Measurements from ENCODE around the gene SMIM35.

Gene SMIM35

DNA sequence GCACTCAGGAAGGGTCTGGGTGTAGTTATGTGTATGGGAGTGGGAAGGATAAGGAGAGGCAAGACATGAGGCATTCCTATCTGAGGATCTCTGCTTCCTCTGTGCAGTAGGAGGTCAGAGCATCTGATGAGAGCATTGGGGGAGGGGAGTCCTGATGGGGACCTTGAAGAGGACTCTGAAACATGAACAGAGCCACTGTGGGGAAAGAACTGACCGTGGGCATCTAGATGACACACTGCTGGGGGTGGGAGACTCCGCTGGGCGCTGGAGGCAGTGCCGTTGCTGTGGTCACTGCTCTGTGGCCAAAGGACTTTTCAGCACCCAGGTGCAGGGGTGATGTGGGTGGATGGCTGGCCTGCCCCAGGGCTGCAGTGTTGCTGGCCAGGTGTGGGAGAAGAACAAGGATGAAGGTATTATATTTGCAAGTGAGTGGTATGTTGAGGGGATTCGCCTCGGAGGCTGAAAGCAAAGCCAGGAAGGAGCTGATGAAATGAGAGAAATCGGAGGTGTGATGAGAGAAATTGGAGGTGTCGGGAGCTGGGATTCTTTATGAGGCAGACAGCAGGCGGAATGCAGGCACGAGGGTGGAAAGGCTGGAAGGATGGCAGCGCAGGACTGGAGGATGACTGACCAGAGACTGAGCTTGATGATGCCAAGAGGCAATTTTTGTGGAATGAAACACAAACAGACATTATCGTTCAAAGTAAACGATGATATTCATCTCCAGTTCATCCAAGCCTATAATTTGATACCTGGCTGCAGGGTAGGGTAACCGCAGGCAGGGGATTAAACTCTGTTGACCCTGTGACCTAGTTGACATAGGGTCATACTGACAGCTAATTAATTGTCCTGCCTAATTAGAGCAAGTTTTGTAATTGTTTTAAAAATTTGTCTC is 29.3 kb downstream of the SMIM35 start:
- no peak for DNase-seq (ENCODE audit: low spot score)

DNA sequence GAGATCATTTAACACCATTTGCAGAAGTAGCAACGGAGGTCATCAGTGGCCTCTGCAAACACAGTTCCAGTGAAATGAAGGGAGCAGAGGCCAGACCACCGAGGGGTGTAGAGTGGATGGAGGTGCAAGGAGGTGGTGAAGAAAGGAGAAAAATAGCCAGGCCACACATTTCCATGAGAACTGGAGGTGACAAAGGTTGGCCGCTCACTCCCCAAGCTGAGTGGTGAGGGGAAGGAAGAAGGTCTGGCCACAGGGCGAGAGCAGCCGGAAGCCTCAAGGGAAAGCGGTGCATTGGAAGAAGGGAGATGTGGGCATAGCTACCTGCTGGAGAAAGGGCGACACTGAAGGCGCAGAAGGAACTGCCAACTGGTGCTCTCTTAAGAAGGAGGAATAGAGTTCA is 30.0 kb downstream of the SMIM35 start:
- no peak for DNase-seq (ENCODE audit: low spot score)

DNA sequence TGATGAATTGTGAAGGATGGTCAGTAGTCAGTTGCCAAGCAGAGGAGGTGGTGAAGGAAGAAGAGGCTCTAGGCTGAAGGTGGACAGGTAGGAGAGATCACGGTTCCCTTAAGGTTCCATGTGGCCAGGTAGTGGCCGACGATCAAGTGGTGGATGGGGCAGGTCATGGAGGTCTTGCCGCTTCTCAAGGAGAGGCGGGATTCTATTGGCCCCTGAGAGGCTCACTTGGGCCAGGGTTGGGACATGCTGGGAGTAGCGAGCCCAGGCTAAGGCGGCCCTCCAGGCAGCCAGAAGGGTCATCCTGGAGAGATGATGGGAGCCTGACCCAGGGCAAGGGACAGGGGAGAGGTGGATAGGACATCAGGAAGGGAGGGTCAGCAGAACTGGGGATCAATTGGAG is 30.8 kb downstream of the SMIM35 start:
- no peak for DNase-seq (ENCODE audit: low spot score)

DNA sequence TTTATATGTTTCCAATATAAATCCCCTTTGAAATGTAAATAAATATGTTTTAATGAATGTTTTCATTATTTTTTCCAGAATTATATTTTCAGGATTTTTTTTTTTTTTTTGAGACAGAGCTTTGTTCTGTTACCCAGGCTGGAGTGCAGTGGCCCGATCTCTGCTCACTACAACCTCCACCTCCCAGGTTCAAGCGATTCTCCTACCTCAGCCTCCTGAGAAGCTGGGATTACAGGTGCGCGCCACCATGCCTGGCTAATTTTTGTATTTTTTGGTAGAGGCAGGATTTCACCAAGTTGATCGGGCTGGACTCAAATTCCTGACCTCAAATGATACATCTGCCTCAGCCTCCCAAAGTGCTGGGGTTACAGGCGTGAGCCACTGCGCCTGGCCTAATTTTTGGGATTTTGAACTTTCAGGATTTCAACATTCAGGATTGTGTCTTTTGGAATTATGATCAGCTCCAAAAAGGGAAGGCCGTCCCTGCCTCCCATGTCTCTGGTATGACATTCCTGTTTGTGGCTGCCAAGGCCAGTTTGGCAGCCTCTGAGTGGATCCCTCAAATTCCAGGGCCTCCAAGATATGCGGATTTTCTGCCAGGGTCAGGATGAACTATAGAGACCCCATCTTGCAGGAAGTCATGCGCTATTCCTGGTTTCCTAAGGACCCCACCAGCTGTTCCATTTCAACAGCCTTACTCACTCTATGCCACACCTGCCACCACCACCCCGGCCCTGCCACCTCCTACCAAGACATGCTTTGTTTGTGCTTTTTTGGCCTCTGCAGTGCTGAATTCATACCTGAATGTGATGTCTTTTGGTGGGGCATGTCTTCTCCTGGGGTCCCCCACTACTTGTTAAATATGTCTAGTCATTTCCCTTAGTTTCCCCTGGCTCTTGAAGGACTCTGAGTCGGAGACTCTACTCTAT is 31.8 kb downstream of the SMIM35 start:
- no peak for DNase-seq (ENCODE audit: low spot score)

DNA sequence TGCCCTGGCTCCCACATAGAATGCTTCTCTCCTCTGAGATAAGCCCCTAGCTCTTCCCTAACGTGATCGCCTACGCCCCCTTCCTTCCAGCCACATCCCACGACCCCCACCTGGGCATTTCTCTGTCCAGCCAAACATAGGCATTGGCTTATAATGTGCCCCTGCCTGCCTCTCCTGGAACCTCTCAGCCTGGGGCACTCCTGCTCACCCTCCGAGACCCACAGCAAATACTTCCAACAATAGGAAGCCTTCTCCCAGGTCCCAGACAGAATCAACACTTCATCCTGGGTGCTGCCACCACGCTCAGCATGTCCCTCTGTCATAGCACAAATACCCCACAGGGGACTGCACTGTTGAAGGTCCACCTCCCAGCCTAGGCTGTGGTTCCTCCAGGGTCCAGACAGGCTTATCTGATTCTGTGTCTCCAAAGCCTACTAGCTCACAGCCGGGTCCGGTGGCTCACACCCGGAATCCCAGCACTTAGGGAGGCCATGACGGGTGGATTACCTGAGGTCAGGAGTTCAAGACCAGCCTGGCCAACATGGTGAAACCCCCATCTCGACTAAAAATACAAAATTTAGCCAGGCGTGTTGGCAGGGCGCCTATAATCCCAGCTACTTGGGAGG is 34.1 kb downstream of the SMIM35 start:
- DNase-seq (ENCODE audit: low spot score): no peak

DNA sequence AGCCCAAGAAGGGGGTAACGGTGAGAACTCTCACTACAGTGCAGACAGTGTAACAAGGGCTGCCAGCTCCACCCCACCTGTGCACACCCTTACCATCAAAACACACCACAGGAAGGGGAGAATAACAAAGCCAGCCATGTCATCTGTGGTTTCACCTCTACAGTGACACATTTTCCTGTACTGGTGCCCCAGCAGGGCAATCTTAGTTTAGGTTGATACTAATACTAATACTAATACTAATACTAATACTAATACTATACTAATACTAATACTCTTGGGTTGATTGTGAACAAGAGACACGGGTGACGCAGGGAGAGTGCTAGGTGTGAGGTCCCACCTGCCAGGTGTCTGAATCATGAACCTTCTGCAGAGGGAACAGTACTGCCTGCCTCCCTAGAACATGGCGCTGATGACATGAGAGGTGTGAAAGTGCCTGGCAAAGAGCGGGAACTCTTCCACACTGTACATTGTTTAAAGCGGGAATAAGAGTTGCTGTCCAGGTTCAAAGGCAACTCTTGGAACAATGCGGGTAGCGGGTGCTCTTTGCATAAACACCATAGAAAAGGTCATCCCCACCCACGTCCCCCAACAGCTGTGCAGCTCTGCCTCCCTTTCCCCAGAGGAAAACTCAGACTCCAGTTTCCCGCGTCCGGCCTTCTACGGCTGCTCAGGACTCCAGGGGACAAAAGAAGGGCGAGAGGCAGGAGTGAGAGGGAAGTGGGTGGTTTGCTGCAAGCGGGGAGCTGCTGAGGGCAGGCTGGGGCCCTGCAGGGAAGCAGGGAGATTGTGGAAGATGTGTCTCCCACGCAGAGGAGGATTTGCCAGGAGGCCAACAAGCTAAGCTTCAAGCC is 34.9 kb downstream of the SMIM35 start:
- DNase-seq (ENCODE audit: low spot score): no peak

DNA sequence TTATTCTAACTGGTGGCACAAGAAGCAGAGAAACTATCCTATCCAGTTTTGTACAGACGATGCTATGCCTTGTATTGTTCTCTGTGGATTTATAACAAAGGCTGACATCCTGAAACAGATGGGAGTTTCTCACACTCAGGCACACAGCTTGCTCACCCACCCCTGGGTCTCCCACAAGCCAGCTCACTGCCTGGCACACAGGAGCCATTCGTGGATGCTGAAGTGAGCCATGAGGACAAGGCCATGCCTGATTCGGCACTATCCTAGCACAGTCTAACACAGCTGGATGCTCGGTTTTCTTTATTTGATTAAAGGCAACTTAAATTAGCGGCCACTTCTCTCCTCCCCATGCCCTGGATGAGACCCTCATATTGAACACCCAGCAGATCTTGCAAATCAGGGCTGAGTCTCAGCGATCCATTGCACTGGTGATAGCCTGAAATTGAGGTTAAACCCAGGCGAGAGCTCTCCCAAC is 35.6 kb downstream of the SMIM35 start:
- DNase-seq (ENCODE audit: low spot score): no peak

DNA sequence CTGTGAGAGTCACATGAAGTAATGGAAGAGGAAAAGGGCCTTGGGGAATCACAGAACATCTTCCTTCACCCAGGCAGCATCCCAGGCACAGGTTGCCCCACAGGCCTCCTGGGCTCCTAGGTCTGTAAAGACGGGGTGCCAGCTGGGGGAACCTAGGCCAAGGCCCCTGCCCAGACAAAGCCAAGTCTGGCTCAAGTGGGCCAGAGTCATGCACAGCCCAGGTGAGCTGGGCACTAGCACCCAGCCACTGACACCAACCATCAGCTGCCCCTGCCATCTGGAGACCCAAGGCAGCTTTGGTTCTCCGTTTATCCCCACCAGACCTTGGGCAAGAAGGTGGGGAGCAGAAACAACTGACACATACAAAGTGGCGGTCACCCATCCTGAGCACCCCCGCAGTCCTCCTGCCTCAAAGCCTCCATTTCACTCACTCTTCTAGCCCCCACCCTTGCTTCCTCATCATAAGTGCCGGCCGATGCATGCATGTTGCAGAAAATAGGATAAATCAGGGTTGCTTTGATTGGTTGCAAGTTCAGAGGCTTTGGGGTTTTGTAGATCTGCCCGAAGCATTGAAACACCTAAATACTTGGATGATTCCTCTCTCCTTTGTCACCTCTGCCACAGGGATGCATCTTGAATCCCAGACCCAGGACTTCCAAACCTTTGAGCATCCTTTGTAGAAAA is 36.4 kb downstream of the SMIM35 start:
- DNase-seq (ENCODE audit: low spot score): no peak

DNA sequence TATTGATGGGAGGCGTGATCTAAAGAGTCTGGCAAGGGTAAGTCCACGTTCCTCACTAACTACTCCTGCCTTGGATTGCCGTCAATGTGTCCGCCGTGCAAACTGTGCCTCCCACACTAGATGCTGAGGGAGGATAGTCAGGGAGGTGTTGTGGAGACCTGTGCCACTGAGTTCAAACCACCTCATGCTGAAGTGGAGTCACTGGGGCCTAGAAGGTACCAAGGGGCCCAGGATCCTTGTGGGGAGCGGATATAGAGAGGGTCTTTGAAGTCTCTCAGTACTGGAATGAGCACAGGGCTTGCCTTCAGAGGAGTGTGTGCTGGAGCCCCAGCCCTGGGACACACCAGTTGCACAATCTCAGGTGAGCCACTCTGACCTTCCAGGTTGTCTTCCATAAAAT is 37.0 kb downstream of the SMIM35 start:
- DNase-seq (ENCODE audit: low spot score): no peak

DNA sequence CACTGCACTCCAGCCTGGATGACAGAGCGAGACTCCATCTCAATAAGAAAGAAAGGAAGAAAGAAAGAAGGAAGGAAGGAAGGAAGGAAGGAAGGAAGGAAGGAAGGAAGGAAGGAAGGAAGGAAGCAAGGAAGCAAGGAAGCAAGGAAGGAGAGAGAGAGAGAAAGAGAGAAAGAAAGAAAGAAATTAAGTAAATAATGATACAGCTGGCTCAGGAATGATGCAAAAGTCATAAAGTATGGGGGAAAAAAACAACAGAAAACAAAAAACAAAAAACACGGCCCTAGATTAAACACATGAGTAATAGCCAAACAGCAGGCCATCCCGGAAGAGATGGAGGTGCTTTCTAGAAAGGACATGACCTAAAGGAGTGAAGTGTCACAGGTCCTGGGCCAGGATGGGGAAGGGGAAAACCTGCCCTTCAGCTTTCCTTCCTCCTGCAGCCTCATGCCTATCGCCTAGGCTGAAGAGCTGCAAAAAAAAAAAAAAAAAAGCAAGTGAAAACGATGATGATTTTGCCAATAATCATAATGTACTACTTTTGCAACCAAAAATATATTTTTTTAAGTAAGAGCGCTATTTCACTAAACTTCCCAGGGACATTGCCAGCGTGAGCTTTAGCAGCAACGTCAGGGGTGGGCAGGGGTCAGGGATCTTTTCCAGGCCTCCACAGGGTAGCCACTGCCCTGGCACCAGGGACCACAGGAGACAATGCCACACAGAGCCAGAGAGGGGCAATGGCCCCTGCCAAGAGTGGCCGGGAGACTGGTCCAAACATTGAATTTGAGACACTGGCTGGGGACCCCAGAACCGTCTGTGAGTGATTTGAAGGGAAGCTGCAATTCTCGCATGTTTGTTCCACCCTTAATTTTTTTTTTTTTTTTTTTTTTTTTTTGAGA is 38.0 kb downstream of the SMIM35 start:
- DNase-seq (ENCODE audit: low spot score): no peak

DNA sequence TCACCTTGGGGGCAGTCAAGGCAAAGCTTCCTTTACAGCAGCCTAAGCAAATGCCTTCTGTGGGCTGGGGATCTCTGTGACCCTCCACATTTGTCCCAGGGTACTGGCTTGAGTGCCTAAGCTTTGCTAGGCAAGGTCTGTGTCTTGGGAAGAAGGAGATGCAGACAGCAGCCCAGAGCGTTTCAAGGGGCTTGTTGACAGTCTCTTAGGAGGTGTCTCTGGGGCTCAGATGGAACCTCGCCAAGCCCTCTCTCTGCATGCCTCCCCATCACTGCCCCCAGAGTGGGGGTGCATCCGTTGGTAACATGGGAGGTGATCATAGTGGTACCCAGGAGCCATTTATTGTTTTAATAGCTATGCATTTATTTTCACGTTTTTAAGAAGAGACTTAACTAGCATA is 39.0 kb downstream of the SMIM35 start:
- DNase-seq (ENCODE audit: low spot score): no peak

DNA sequence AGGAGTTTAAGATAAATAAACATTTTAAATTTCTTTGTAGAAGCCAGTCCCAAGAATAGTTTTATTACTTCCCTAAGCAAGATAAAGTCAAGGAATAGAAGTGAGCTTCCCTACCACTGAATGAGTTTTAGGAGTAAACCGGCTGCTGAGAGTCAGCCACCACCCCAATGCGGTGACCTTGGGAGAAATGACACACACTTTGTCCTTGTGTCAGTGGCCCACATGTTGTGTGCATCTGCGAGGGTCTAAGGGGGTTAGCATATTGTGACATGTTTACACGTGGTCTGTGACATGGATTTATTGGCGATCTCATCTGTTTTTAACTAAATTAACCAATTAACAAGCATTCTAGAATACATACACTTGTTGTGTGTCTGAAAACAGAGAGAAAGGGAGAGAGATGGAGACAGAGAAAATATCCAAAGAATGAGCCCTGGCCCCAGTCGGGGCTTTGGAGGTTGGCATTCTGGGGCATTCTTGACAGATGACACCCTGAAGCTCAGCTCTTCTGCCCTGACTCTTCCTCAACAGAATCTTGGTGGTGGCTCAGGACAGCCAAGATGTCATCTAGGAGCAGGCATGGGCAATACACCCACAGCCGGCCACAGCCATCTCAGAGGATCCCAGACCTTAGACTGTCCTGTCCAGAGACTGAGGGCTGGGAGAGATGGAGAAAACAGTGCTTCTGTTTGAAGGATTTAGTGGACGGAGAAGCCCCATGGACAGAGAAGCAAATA is 39.6 kb downstream of the SMIM35 start:
- no peak for DNase-seq (ENCODE audit: low spot score)

DNA sequence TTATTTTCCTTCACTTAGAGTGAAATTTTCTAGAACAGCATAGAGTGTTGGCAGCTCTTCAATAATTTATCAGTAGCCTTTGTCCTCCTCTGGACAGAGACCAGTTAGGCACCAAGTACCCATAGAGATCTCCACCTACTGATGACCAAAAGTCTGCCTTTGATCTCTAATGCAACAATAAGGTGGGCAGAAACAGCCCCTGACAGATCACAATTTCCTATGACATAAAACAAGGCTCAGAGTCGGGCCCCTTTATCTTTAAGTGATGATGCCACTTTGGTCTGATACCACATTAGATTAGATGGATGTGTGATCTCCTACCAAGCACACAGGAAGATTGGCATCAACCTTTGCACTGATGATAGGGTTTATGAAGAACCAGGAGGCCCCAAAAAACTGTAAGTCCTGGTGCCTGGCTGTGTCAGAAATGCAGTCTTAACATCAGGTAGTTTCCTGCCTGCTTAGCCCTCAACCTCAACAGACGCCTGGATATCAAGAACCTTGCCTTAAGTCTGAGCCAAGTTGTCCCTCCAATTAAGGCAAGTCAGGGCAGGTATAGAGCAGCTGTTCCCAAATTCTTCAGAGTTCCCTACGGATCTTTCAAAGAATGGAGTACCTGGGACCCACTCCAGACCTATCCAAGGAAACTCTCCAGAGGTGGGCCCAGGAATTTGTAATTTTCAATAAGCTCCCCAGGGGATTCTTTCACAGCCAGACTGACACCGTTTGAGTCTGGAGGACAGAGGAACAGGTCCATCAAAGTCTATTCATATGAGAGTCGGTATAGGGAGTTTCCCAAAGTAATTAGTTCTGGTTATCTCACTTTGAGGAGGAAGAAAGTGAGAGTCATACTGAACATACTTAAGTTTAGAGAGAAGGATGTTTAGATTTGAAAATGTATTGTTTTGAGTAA is 40.5 kb downstream of the SMIM35 start:
- no peak for DNase-seq (ENCODE audit: low spot score)

DNA sequence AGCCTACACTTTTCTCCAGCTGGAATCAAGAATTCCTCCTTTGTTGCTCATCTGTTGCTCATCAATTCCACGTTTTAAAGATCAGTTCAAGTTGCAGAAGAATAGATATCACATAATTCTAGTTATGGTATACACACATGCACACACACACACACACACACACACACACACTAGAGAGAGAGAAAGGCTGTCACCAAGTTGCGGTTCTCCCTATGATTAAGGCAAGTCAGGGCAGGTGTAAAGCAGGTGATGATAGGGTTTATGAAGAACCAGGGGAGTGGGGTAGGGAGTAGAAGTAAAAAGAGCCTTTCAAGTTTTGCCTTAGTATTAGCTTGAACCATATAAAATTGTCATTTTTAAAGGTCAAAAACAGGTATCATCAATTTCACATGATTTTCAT is 41.6 kb downstream of the SMIM35 start:
- DNase-seq (ENCODE audit: low spot score): no peak

DNA sequence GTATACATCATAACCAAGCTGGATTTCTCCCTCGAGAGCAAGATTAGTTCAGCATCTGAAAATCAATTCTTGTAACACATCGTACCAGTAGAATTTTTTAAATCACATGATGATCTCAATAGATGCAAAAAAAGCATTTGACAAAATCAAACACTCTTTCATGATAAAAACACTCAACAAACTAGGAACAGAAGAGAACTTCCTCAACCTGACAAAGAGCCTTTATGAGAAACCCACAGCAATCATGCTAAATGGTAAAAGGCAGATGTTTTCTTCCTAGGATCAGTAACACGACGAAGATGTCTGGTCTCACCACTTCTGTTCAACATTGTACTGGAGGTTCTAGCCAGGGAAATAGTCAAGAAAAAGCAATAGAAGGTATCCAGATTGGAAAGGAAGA is 44.0 kb downstream of the SMIM35 start:
- no peak for DNase-seq (ENCODE audit: low spot score)

DNA sequence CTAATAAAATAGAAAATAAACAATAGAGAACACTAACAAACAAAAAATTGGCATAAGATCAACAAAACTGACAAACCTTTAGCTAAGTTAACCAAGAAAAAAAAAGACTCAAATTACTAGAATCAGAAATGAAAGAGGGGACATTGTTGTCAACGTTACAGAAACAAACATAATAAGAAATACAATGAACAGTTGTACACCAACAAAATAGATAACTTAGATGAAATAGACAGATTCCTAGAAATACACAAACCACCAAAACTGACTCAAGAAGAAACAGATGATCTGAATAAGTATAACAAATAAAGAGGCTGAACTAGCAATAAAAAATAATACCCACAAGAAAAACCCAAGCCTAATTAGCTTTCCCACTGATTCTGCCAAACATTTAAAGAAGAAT is 44.6 kb downstream of the SMIM35 start:
- DNase-seq (ENCODE audit: low spot score): no peak

DNA sequence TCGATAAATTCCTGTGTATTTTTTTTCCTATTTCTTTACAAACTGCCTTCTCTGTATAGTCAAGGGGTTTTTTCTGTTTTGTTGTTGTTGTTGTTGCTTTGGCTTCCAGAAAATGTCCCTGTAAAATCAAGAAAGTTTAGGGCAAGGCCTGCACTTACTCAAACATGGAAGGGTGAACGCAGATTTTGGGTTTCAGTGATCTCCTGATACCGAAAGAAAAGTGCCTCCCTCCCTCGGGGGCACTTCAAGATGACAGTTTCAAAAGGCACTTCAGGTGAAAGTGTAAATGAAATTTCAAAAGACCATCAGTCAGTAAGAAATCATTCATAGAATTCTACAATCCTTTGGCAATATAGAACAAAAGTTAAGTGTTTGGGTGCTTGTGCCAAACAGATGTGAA is 53.3 kb downstream of the SMIM35 start:
- no peak for DNase-seq (ENCODE audit: low spot score)

DNA sequence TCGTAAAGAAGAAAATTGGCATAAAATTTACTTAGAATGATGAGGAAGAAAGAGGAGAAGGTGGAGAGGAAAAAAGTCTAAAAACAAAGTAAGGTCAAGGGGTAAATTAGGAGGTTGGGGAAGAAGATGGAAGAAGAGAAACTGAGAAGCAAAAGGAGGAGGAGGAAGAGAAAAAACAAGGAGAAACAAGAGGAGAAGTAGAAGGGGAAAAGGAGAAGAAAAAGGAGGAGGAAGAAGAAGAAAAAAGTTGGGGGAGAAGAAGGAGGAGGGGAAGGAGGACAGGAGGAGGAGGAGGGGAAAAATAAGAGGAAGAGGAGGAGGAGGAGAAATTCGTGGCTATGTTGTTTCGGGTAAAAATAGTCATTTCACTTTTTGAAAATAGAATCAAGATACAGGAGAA is 58.1 kb downstream of the SMIM35 start:
- DNase-seq (ENCODE audit: low spot score): no peak

Measured in AG08395 (cell line).